AG09309 (cell line): Measurements from ENCODE around the gene PLEKHM3.
"Not testable (repeated sequence)": the region's sequence is repeated elsewhere in the genome, so short reads cannot be mapped to it uniquely, and the experiment has no call there.

ENCODE experiments used
- DNase-seq: peaks from one replicate; pipeline ENCODE4 v3.0.0-alpha.2; 2010; ENCODE audit warnings: low read depth
- H3K4me3 ChIP-seq: 2 replicates; pipeline ENCODE4 v1.5.1; 2011; ENCODE audit warnings: mild to moderate bottlenecking, low read depth, low read length, moderate library complexity; ENCODE audit not compliant: control insufficient read depth
- CTCF ChIP-seq: IDR thresholded peaks from 2 replicates; pipeline ENCODE4 v1.5.1; 2011; ENCODE audit warnings: mild to moderate bottlenecking, low read depth, low read length, inconsistent platforms; ENCODE audit not compliant: insufficient read depth, control insufficient read depth; ENCODE audit errors: missing control alignments

The PLEKHM3 gene

GRCh38 chr2:207955456-207955855, 69.9 kb downstream of the PLEKHM3 start:
- DNase-seq: no peak
- no peak for TF ChIP-seq CTCF
- no peak overlapping the region for H3K4me3 ChIP-seq

GRCh38 chr2:207953354-207953753, 72.0 kb downstream of the PLEKHM3 start:
- no peak for DNase-seq
- H3K4me3 ChIP-seq: no peak overlapping the region
- TF ChIP-seq CTCF: no peak

- no peak for DNase-seq
- no peak overlapping the region for H3K4me3 ChIP-seq
- TF ChIP-seq CTCF: no peak
Measured at GRCh38 chr2:207952564-207953345, 72.6 kb downstream of the PLEKHM3 start.

- no peak for DNase-seq
- TF ChIP-seq CTCF: no peak
- no peak overlapping the region for H3K4me3 ChIP-seq
Measured at GRCh38 chr2:207951734-207952470, 73.4 kb downstream of the PLEKHM3 start.

- DNase-seq: no peak
- no peak overlapping the region for H3K4me3 ChIP-seq
- TF ChIP-seq CTCF: no peak
Measured at GRCh38 chr2:207950761-207951114, 74.6 kb downstream of the PLEKHM3 start.

GRCh38 chr2:207950063-207950760, 75.1 kb downstream of the PLEKHM3 start:
- H3K4me3 ChIP-seq: no peak overlapping the region
- no peak for TF ChIP-seq CTCF

GRCh38 chr2:207949245-207949644, 76.1 kb downstream of the PLEKHM3 start:
- not testable (repeated sequence) for DNase-seq, H3K4me3 ChIP-seq

More at GRCh38 chr2:207950063-207950760, 75.1 kb downstream of the PLEKHM3 start:
- no peak for DNase-seq
